ENCODE measurements around the gene GPC3. TPM values are rescaled to one million over a fixed set of nuclear protein-coding genes. Genes with fewer than 3 reads are reported as not detected.

GPC3 gene
- total RNA-seq, 2 experiments from 2014 or later, result 0.40 to 0.72 TPM

- POLR2A ChIA-PET, result no interaction called here
- H3K4me1 Mint-ChIP-seq, result no peaks in the 10 kb centered on the region
- ATAC-seq (ENCODE audit: low read depth) (no peak), DNase-seq (no peak)
- H3K27me3 Mint-ChIP-seq, result peaks cover 2% of the 10 kb centered on the region
- peaks cover 10% of the 10 kb centered on the region for H3K9me3 Mint-ChIP-seq
- no peak overlapping the region for H3K27ac Mint-ChIP-seq
- H3K36me3 Mint-ChIP-seq, result no peaks in the 10 kb centered on the region
- no peak overlapping the region for H3K4me3 Mint-ChIP-seq
Measured at GRCh38 chrX:133555782-133556458, 429.5 kb downstream of the GPC3 start.

GRCh38 chrX:133550665-133551485 lies 434.5 kb downstream of the GPC3 start:
- no peak for ATAC-seq (ENCODE audit: low read depth)
- Mint-ChIP-seq H3K9me3 (peaks cover 6% of the 10 kb centered on the region), H3K27me3 (peaks cover 2% of the 10 kb centered on the region), H3K27ac (no peak overlapping the region), H3K4me1 (no peaks in the 10 kb centered on the region), H3K4me3 (no peak overlapping the region), H3K36me3 (no peaks in the 10 kb centered on the region)
- no peak for DNase-seq
- POLR2A ChIA-PET, result no interaction called here

- Mint-ChIP-seq H3K27me3 (peaks cover 2% of the 10 kb centered on the region), H3K4me1 (no peaks in the 10 kb centered on the region), H3K4me3 (no peak overlapping the region), H3K9me3 (peaks cover under 1% of the 10 kb centered on the region), H3K27ac (no peak overlapping the region), H3K36me3 (no peaks in the 10 kb centered on the region)
- ATAC-seq (ENCODE audit: low read depth), result no peak
- POLR2A ChIA-PET, result no interaction called here
- DNase-seq, result no peak
Measured at GRCh38 chrX:133549295-133549933, 436.0 kb downstream of the GPC3 start.

GRCh38 chrX:133546441-133546840 lies 439.0 kb downstream of the GPC3 start:
- H3K4me1 Mint-ChIP-seq, result no peaks in the 10 kb centered on the region
- no peaks in the 10 kb centered on the region for H3K27me3 Mint-ChIP-seq
- POLR2A ChIA-PET, result no interaction called here
- H3K27ac Mint-ChIP-seq, result no peak overlapping the region
- ATAC-seq (ENCODE audit: low read depth) (no peak), DNase-seq (no peak)
- H3K4me3 Mint-ChIP-seq, result no peak overlapping the region
- H3K9me3 Mint-ChIP-seq, result no peaks in the 10 kb centered on the region
- no peaks in the 10 kb centered on the region for H3K36me3 Mint-ChIP-seq

GRCh38 chrX:133544778-133545177 lies 440.6 kb downstream of the GPC3 start:
- Mint-ChIP-seq H3K4me3 (no peak overlapping the region), H3K36me3 (no peaks in the 10 kb centered on the region), H3K9me3 (no peaks in the 10 kb centered on the region), H3K4me1 (no peaks in the 10 kb centered on the region), H3K27ac (no peak overlapping the region), H3K27me3 (no peaks in the 10 kb centered on the region)
- ATAC-seq (ENCODE audit: low read depth) (no peak), DNase-seq (no peak)
- POLR2A ChIA-PET, result no interaction called here

- H3K27ac Mint-ChIP-seq, result no peak overlapping the region
- POLR2A ChIA-PET, result no interaction called here
- DNase-seq (no peak), ATAC-seq (ENCODE audit: low read depth) (no peak)
- H3K4me3 Mint-ChIP-seq, result no peak overlapping the region
- H3K9me3 Mint-ChIP-seq, result no peaks in the 10 kb centered on the region
- H3K4me1 Mint-ChIP-seq, result no peaks in the 10 kb centered on the region
- H3K27me3 Mint-ChIP-seq, result no peaks in the 10 kb centered on the region
- no peaks in the 10 kb centered on the region for H3K36me3 Mint-ChIP-seq
Measured at GRCh38 chrX:133544115-133544514, 441.3 kb downstream of the GPC3 start.

- H3K4me1 Mint-ChIP-seq, result no peaks in the 10 kb centered on the region
- ATAC-seq (ENCODE audit: low read depth) (no peak), DNase-seq (no peak)
- H3K36me3 Mint-ChIP-seq, result no peaks in the 10 kb centered on the region
- POLR2A ChIA-PET, result no interaction called here
- no peak overlapping the region for H3K27ac Mint-ChIP-seq
- H3K27me3 Mint-ChIP-seq, result no peaks in the 10 kb centered on the region
- no peaks in the 10 kb centered on the region for H3K9me3 Mint-ChIP-seq
- no peak overlapping the region for H3K4me3 Mint-ChIP-seq
Measured at GRCh38 chrX:133543654-133544053, 441.7 kb downstream of the GPC3 start.

- Mint-ChIP-seq H3K27ac (no peak overlapping the region), H3K36me3 (no peaks in the 10 kb centered on the region), H3K27me3 (no peaks in the 10 kb centered on the region), H3K4me1 (no peaks in the 10 kb centered on the region), H3K9me3 (no peaks in the 10 kb centered on the region), H3K4me3 (no peak overlapping the region)
- POLR2A ChIA-PET, result no interaction called here
- ATAC-seq (ENCODE audit: low read depth), result no peak
- no peak for DNase-seq
Measured at GRCh38 chrX:133542476-133542875, 442.9 kb downstream of the GPC3 start.

- no peak for DNase-seq
- Mint-ChIP-seq H3K36me3 (no peaks in the 10 kb centered on the region), H3K9me3 (no peaks in the 10 kb centered on the region), H3K4me1 (no peaks in the 10 kb centered on the region), H3K27me3 (no peaks in the 10 kb centered on the region), H3K4me3 (no peak overlapping the region), H3K27ac (no peak overlapping the region)
- POLR2A ChIA-PET, result no interaction called here
- ATAC-seq (ENCODE audit: low read depth), result no peak
Measured at GRCh38 chrX:133541021-133541420, 444.4 kb downstream of the GPC3 start.

GRCh38 chrX:133538148-133538547 lies 447.2 kb downstream of the GPC3 start:
- ATAC-seq (ENCODE audit: low read depth) (no peak), DNase-seq (no peak)
- Mint-ChIP-seq H3K27me3 (no peaks in the 10 kb centered on the region), H3K36me3 (no peaks in the 10 kb centered on the region), H3K9me3 (no peaks in the 10 kb centered on the region), H3K4me1 (no peaks in the 10 kb centered on the region), H3K4me3 (no peak overlapping the region), H3K27ac (no peak overlapping the region)
- POLR2A ChIA-PET, result no interaction called here

GRCh38 chrX:133537142-133537541 lies 448.3 kb downstream of the GPC3 start:
- no peak for DNase-seq
- Mint-ChIP-seq H3K4me3 (no peak overlapping the region), H3K27ac (no peak overlapping the region), H3K27me3 (no peaks in the 10 kb centered on the region), H3K4me1 (no peaks in the 10 kb centered on the region), H3K36me3 (no peaks in the 10 kb centered on the region), H3K9me3 (no peaks in the 10 kb centered on the region)
- POLR2A ChIA-PET, result no interaction called here
- no peak for ATAC-seq (ENCODE audit: low read depth)

GRCh38 chrX:133535066-133535465 lies 450.3 kb downstream of the GPC3 start:
- no peaks in the 10 kb centered on the region for H3K27me3 Mint-ChIP-seq
- ATAC-seq (ENCODE audit: low read depth), result no peak
- POLR2A ChIA-PET, result no interaction called here
- no peaks in the 10 kb centered on the region for H3K4me1 Mint-ChIP-seq
- no peak overlapping the region for H3K27ac Mint-ChIP-seq
- no peaks in the 10 kb centered on the region for H3K9me3 Mint-ChIP-seq
- no peak for DNase-seq
- no peaks in the 10 kb centered on the region for H3K36me3 Mint-ChIP-seq
- H3K4me3 Mint-ChIP-seq, result no peak overlapping the region

GRCh38 chrX:133534172-133534571 lies 451.2 kb downstream of the GPC3 start:
- Mint-ChIP-seq H3K9me3 (no peaks in the 10 kb centered on the region), H3K36me3 (no peaks in the 10 kb centered on the region), H3K27me3 (no peaks in the 10 kb centered on the region), H3K4me3 (no peak overlapping the region), H3K27ac (no peak overlapping the region), H3K4me1 (no peaks in the 10 kb centered on the region)
- POLR2A ChIA-PET, result no interaction called here
- no peak for ATAC-seq (ENCODE audit: low read depth)
- no peak for DNase-seq

GRCh38 chrX:133533249-133533648 lies 452.1 kb downstream of the GPC3 start:
- ATAC-seq (ENCODE audit: low read depth), result no peak
- H3K9me3 Mint-ChIP-seq, result no peaks in the 10 kb centered on the region
- H3K4me1 Mint-ChIP-seq, result no peaks in the 10 kb centered on the region
- POLR2A ChIA-PET, result no interaction called here
- no peak for DNase-seq
- no peaks in the 10 kb centered on the region for H3K27me3 Mint-ChIP-seq
- no peaks in the 10 kb centered on the region for H3K36me3 Mint-ChIP-seq
- H3K4me3 Mint-ChIP-seq, result no peak overlapping the region
- H3K27ac Mint-ChIP-seq, result no peak overlapping the region

Data from activated naive CD8-positive, alpha-beta T cell treated with anti-CD3 and anti-CD28 coated beads, Interleukin-2, amount 10 ng/mL, durations not matched to agents 7 days and 5 days (primary cell).